Measurements from ENCODE around the gene MYORG.

GRCh38 chr9:34349324-34349723, 27.4 kb downstream of the MYORG start:
- TF ChIP-seq CTCF (conservative IDR thresholded peaks at IDR 0.05) (no peak), ZFX (IDR thresholded peaks at IDR 0.05) (no peak)
